Endothelial cell of umbilical vein (primary cell): Measurements from ENCODE around the gene GLDN.

Experiments used
- EZH2 ChIP-seq: IDR thresholded peaks from 2 replicates; pipeline ENCODE4 v1.6.1; 2012; ENCODE audit warnings: borderline replicate concordance, low read depth, mild to moderate bottlenecking, moderate library complexity, low read length, inconsistent platforms; ENCODE audit not compliant: severe bottlenecking
- POLR2AphosphoS5 ChIP-seq: IDR thresholded peaks from 2 replicates; pipeline ENCODE4 v1.6.1; 2012; ENCODE audit warnings: low read depth, mild to moderate bottlenecking, control low read depth, low read length, moderate library complexity; ENCODE audit not compliant: insufficient read depth
- TF ChIP-seq, protein P1 (sequence below), 2 donors: IDR thresholded peaks; 1 replicate in 1 of 2; 2 replicates in 1 of 2; pipeline ENCODE4 v1.5.1; 2011; ENCODE audit warnings: low read length in 2 of 2, mild to moderate bottlenecking in 2 of 2, moderate library complexity in 2 of 2, control low read depth in 1 of 2, inconsistent platforms in 1 of 2, low read depth in 1 of 2; ENCODE audit not compliant: insufficient read depth in 1 of 2; ENCODE audit errors: extremely low read depth in 1 of 2
- TF ChIP-seq, protein P2 (sequence below): IDR thresholded peaks from 2 replicates; pipeline ENCODE4 v1.6.1; 2011; ENCODE audit not compliant: insufficient read depth, insufficient read length

GRCh38 chr15:51405693-51406523 lies 64.5 kb downstream of the GLDN start:
- TF ChIP-seq, protein P1, sequence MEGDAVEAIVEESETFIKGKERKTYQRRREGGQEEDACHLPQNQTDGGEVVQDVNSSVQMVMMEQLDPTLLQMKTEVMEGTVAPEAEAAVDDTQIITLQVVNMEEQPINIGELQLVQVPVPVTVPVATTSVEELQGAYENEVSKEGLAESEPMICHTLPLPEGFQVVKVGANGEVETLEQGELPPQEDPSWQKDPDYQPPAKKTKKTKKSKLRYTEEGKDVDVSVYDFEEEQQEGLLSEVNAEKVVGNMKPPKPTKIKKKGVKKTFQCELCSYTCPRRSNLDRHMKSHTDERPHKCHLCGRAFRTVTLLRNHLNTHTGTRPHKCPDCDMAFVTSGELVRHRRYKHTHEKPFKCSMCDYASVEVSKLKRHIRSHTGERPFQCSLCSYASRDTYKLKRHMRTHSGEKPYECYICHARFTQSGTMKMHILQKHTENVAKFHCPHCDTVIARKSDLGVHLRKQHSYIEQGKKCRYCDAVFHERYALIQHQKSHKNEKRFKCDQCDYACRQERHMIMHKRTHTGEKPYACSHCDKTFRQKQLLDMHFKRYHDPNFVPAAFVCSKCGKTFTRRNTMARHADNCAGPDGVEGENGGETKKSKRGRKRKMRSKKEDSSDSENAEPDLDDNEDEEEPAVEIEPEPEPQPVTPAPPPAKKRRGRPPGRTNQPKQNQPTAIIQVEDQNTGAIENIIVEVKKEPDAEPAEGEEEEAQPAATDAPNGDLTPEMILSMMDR (IDR thresholded peaks at IDR 0.05; ENCODE audit: extremely low read depth in 1 of 2, insufficient read depth in 1 of 2, low read depth in 1 of 2, low read length in 2 of 2), result no peak
- TF ChIP-seq POLR2AphosphoS5 (no peak), EZH2 (no peak)
- TF ChIP-seq, protein P2, sequence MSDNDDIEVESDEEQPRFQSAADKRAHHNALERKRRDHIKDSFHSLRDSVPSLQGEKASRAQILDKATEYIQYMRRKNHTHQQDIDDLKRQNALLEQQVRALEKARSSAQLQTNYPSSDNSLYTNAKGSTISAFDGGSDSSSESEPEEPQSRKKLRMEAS, result no peak
